ENCODE measurements around the gene TRIP12. TPM values are rescaled to one million over a fixed set of nuclear protein-coding genes. Genes with fewer than 3 reads are reported as not detected.
A peak's percentile ranks its signal among the peaks of the same experiment; 100 is the strongest.

TRIP12 gene
- total and polyA plus RNA-seq, 2 of the 8 experiments (the other 6 are each of a cell fraction or from before 2014, with no cell fraction given) = 23.1 to 174 TPM

GRCh38 chr2:229714080-229714735 is 207.6 kb downstream of the TRIP12 start, which contains the start of gene DNER:
TSS of gene DNER (minus strand) at chr2:229714555. CDS start at chr2:229714423, 132 bp downstream.
- CTCF ChIA-PET (ENCODE audit: partially characterized antibody) = interaction anchor here (1.5 kb wide), 2 partner anchors 78 to 109 kb away, joined by 3 read pairs; no protein-coding TSS in a partner anchor
- WGBS, 2 experiments (ENCODE audit: extremely low coverage in 1 of 2, insufficient coverage in 1 of 2, insufficient read length in 1 of 2, insufficient replicate concordance in 2 of 2, low coverage in 1 of 2, low lambda C conversion rate in 2 of 2, missing lambda C conversion rate in 1 of 2) = 6% methylated on average over 27 of the region's 84 CpGs; no CpG with 5 or more reads in 1 of the 2 experiments
- no peak within 1 kb of the TSS for H3K14ac ChIP-seq (ENCODE audit: insufficient read length)
- peak in 1 of 2 experiments; percentile 70; a peak in 1 of 3 replicates for TF ChIP-seq EP300 (IDR thresholded peaks at IDR 0.05; ENCODE audit: borderline replicate concordance in 1 of 2, low read depth in 2 of 2, low read length in 2 of 2)
- no peak for TF ChIP-seq SP1 (IDR thresholded peaks at IDR 0.05; ENCODE audit: low read depth, low read length)
- no peak for TF ChIP-seq CBX8 (IDR thresholded peaks at IDR 0.05; ENCODE audit: borderline replicate concordance, low read depth, low read length)
- TF ChIP-seq SIRT6 (IDR thresholded peaks at IDR 0.05; ENCODE audit: low read length) = no peak
- no peak; the same call in 1 of the 2 replicates for TF ChIP-seq PHF8 (conservative IDR thresholded peaks at IDR 0.05; ENCODE audit: low read depth, low read length)
- no peak for TF ChIP-seq ASH2L (IDR thresholded peaks at IDR 0.05; ENCODE audit: low read length)
- TF ChIP-seq NANOG (IDR thresholded peaks at IDR 0.05; ENCODE audit: insufficient read depth, low read depth, low read length, poor library complexity, severe bottlenecking) = no peak
- TF ChIP-seq CHD1 (IDR thresholded peaks at IDR 0.05; ENCODE audit: low read depth, low read length) = no peak

More at GRCh38 chr2:229714080-229714735, 207.6 kb downstream of the TRIP12 start, which contains the start of gene DNER:
- Histone ChIP-seq H3K23me2 (ENCODE audit: low read depth, low read length) (peaks cover 15% of the 10 kb centered on the region), H2BK120ac (replicated peaks; ENCODE audit: low read depth, low read length) (no peak within 1 kb of the TSS), H4K20me1 (replicated peaks in 1 of 2; ENCODE audit: control insufficient read depth in 1 of 2, insufficient read depth in 2 of 2, low read length in 2 of 2) (peaks cover 0 to 2% of the 10 kb centered on the region in 2 experiments), H4K8ac (ENCODE audit: extremely low read depth, insufficient read depth, low read length) (peak within 1 kb of the TSS; percentile 83; the same call in 1 of the 2 replicates), H3K4me1 (replicated peaks in 1 of 4; ENCODE audit: control insufficient read depth in 3 of 4, insufficient read depth in 4 of 4, low read length in 3 of 4) (peaks cover 0 to 8% (median 2%) of the 10 kb centered on the region in 4 experiments; a peak in 5 of 7 replicates), H3K79me1 (ENCODE audit: low read depth, low read length) (no peaks in the 10 kb centered on the region), H3K4me3 (ENCODE audit: extremely low read depth in 1 of 4, insufficient read depth in 2 of 4, low read depth in 3 of 4, low read length in 4 of 4) (peak within 1 kb of the TSS; percentile 25 to 80 (median 58)), H2BK15ac (ENCODE audit: low read length) (peak within 1 kb of the TSS; percentile 49; the same call in 1 of the 2 replicates), H4K91ac (replicated peaks; ENCODE audit: insufficient read length, low read length) (no peak within 1 kb of the TSS), H3K23ac (ENCODE audit: insufficient read length) (no peak within 1 kb of the TSS), H3K56ac (replicated peaks; ENCODE audit: insufficient read length, low read depth, low read length) (no peak within 1 kb of the TSS), H2AFZ (ENCODE audit: low read length) (peak within 1 kb of the TSS; percentile 65; the same call in 1 of the 2 replicates), H4K5ac (ENCODE audit: insufficient read length, low read depth, low read length) (no peak within 1 kb of the TSS), H3K4ac (replicated peaks; ENCODE audit: insufficient read length, low read depth, low read length) (peak within 1 kb of the TSS; percentile 41), H3K9ac (replicated peaks in 1 of 4; ENCODE audit: extremely low read depth in 1 of 4, low read depth in 3 of 4, low read length in 3 of 4) (peak within 1 kb of the TSS in 1 of 4 experiments; percentile 0; a peak in 1 of 7 replicates), H3K36me3 (ENCODE audit: control insufficient read depth in 2 of 4, insufficient read depth in 4 of 4, low read length in 3 of 4) (no peaks in the 10 kb centered on the region), H3K27ac (ENCODE audit: low read depth, low read length) (no peak within 1 kb of the TSS), H3K4me2 (ENCODE audit: insufficient read depth in 1 of 2, low read depth in 2 of 2, low read length in 2 of 2) (peak within 1 kb of the TSS; percentile 60 to 98), H2BK20ac (ENCODE audit: low read length) (no peak within 1 kb of the TSS), H3K18ac (ENCODE audit: extremely low read depth, low read length) (peak within 1 kb of the TSS; percentile 81; the same call in 1 of the 2 replicates), H2BK5ac (ENCODE audit: low read depth, low read length) (no peak within 1 kb of the TSS), H3K27me3 (replicated peaks in 1 of 4; ENCODE audit: control insufficient read depth in 3 of 4, extremely low read depth in 1 of 4, insufficient read depth in 3 of 4, low read length in 3 of 4) (peaks cover 1 to 16% (median 13%) of the 10 kb centered on the region in 4 experiments), H2BK12ac (ENCODE audit: low read depth, low read length) (peak within 1 kb of the TSS; percentile 69; the same call in 1 of the 2 replicates), H2AK5ac (ENCODE audit: low read depth, low read length) (no peak within 1 kb of the TSS), H3K9me3 (ENCODE audit: insufficient read depth in 2 of 2, low read depth in 1 of 2, low read length in 1 of 2) (no peaks in the 10 kb centered on the region), H3K79me2 (ENCODE audit: control insufficient read depth in 1 of 2, insufficient read depth in 2 of 2, low read length in 2 of 2) (no peaks in the 10 kb centered on the region)
- DNase-seq (ENCODE audit: low read depth in 1 of 2, low spot score in 2 of 2) (no peak), FAIRE-seq (no peak)
- POLR2A ChIA-PET (ENCODE audit: partially characterized antibody) = interaction anchor here (0.6 kb wide), 1 partner anchor 20 kb away, joined by 3 read pairs; no protein-coding TSS in a partner anchor
